ENCODE data around the gene HSPA6. TPM values are rescaled to one million over a fixed set of nuclear protein-coding genes. Genes with fewer than 3 reads are reported as not detected.
"Not testable (repeated sequence)": the region's sequence is repeated elsewhere in the genome, so short reads cannot be mapped to it uniquely, and the experiment has no call there.

HSPA6 gene
- total RNA-seq, 1 experiment from 2014 or later = 0.44 TPM

DNA sequence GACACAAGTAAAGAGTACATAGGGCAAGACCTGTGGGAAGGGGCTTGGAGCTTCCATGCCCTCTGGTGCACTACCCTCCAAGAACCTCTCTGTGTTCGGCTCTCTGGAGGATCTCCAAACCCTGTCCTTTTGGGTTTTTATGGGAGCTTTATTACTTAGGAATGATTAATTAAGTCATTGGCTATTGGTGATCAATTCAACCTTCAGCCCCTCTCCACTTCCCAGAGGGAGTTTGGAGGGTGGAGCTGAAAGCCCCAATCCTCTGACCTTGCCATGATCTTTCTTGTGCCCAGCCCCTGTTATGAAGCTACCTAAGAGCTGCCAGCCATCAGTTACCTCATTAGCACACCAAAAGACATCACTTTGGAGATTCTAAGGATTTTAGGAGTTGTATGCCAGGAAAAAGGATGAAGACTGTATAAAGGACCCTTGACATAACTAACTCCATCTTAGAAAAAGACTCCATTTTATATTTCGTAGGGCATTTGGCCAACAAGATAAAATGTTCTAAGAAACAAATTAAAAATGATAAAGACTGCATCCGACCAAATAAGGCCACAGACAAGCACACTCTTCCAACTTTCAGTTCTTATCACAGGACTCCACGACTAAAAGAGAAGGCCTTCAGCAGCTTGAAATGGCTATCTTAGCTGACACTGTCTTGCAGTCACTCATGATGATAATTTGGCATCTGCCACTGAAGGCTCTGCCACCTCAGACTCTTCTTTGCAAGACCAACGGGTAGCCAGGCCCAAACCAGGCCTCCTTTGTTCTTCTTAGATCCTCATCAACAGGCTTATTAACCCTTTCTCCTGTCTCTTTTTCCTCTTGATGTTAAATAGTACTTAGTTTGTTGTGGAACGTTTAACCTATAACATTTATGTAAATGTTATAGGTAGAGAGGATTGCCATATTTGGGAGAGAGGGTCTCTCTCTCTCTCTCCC, 33.4 kb downstream of the HSPA6 start:
- H3K4me1 ChIP-seq (ENCODE audit: control insufficient read depth, insufficient read depth, low read length); POLR2A ChIA-PET; in situ Hi-C loops (cut with HindIII; ENCODE audit: low pct_unique_long_range_greater_than_20kb, low sequenced_read_pairs); ATAC-seq; H3K4me3 ChIP-seq (ENCODE audit: low read depth in 2 of 2, low read length in 2 of 2); H3K36me3 ChIP-seq (ENCODE audit: control insufficient read depth, insufficient read depth, low read length); H3K27ac ChIP-seq (ENCODE audit: low read length); H3K27me3 ChIP-seq (ENCODE audit: control insufficient read depth, insufficient read depth, low read length); H3K9me3 ChIP-seq (ENCODE audit: control insufficient read depth, insufficient read depth, low read depth, low read length); DNase-seq (ENCODE audit: low read depth, low spot score); intact Hi-C loops (cut with micrococcal nuclease; ENCODE audit: unreplicated experiment); CTCF ChIA-PET; BruUV-seq (replicated peaks): not testable (repeated sequence)

DNA sequence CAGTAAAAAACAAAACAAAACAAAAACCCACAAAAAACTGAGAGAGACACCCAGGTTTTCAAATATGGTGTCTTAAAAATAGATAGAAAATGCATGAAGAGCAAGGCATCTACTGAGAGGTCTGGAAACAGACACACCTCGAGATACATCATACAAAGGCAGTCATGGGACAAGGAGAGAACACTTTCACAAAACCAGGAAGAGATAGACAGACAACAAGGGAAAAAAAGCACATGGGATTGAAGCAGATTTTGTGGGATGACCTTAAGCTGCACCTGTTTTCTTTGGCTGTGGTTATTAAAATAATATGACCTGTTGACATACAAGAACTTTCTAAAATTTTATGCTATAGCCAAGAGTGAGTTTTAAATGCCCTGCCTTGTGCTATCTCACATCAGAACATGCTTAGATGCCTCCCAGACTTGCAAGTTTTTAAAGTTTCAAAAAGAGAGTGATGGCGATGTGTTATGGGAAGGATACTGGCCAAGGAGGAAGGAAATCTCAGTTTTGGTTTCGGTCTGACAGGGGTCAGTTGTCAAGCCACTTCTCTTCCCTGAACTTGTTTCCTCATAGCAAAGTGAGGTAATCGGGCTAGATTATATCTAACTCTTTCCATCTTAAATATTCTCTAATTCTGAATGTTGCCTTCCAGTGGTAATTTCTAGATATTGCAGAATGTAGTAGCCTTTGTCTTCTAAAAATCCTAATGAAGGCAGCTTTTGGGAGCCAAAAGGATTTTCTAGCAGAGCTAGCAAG, 36.8 kb downstream of the HSPA6 start:
- H3K4me1 ChIP-seq (ENCODE audit: control insufficient read depth, insufficient read depth, low read length); ATAC-seq; BruUV-seq (replicated peaks); H3K36me3 ChIP-seq (ENCODE audit: control insufficient read depth, insufficient read depth, low read length); DNase-seq (ENCODE audit: low read depth, low spot score); H3K4me3 ChIP-seq (ENCODE audit: low read depth in 2 of 2, low read length in 2 of 2); CTCF ChIA-PET; H3K9me3 ChIP-seq (ENCODE audit: control insufficient read depth, insufficient read depth, low read depth, low read length); H3K27ac ChIP-seq (ENCODE audit: low read length); in situ Hi-C loops (cut with HindIII; ENCODE audit: low pct_unique_long_range_greater_than_20kb, low sequenced_read_pairs); POLR2A ChIA-PET; H3K27me3 ChIP-seq (ENCODE audit: control insufficient read depth, insufficient read depth, low read length): not testable (repeated sequence)
- intact Hi-C loops (cut with micrococcal nuclease; ENCODE audit: unreplicated experiment) = loop anchor here (10.0 kb wide), 1 partner anchor 174 kb away; no protein-coding TSS in a partner anchor

DNA sequence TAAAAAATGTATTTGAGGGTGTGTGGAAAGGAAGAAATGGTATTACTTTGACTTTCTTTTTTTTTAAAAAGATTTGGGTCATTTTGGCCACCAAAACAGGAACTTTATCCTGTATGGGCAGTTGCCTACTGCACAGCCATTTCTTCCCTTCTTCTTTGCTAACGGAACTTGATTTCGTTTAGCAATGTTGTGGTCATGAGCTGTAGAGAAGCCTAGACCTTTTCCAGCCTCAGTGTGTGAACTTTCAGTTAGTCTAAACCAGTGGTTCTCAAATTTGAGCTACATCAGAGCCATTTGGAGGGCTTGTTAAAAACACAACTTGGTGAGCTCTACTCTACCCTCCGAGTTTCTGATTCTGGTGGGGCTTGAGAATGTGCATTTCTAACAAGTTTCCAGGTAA, 38.1 kb downstream of the HSPA6 start:
- in situ Hi-C loops (cut with HindIII; ENCODE audit: low pct_unique_long_range_greater_than_20kb, low sequenced_read_pairs); H3K4me3 ChIP-seq (ENCODE audit: low read depth in 2 of 2, low read length in 2 of 2); ATAC-seq; H3K27ac ChIP-seq (ENCODE audit: low read length); DNase-seq (ENCODE audit: low read depth, low spot score); BruUV-seq (replicated peaks); H3K9me3 ChIP-seq (ENCODE audit: control insufficient read depth, insufficient read depth, low read depth, low read length); POLR2A ChIA-PET; H3K27me3 ChIP-seq (ENCODE audit: control insufficient read depth, insufficient read depth, low read length); H3K4me1 ChIP-seq (ENCODE audit: control insufficient read depth, insufficient read depth, low read length); CTCF ChIA-PET; H3K36me3 ChIP-seq (ENCODE audit: control insufficient read depth, insufficient read depth, low read length): not testable (repeated sequence)
- intact Hi-C loops (cut with micrococcal nuclease; ENCODE audit: unreplicated experiment) = loop anchor here (10.0 kb wide), 1 partner anchor 172 kb away; no protein-coding TSS in a partner anchor

DNA sequence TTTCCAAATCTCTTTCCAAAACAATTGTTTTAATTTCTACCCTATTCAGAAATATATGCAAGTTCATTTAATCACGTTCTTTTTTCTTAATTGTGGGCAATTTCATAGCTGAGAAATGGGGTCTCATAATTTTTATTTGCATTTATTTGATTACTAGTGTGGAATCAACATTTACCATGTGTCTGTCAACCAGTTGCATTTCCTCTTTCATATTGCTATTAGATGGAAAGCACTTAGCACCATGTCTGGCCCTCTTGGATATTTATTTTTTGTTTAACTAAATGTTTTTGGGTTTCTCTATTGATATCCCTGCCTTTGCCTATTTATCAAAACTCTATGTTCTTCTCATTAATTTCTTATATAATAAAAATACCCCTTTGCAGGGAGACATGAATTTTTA, 39.2 kb downstream of the HSPA6 start:
- ATAC-seq; POLR2A ChIA-PET; H3K27me3 ChIP-seq (ENCODE audit: control insufficient read depth, insufficient read depth, low read length); H3K27ac ChIP-seq (ENCODE audit: low read length); CTCF ChIA-PET; H3K36me3 ChIP-seq (ENCODE audit: control insufficient read depth, insufficient read depth, low read length); H3K9me3 ChIP-seq (ENCODE audit: control insufficient read depth, insufficient read depth, low read depth, low read length); in situ Hi-C loops (cut with HindIII; ENCODE audit: low pct_unique_long_range_greater_than_20kb, low sequenced_read_pairs); DNase-seq (ENCODE audit: low read depth, low spot score); H3K4me3 ChIP-seq (ENCODE audit: low read depth in 2 of 2, low read length in 2 of 2); BruUV-seq (replicated peaks); H3K4me1 ChIP-seq (ENCODE audit: control insufficient read depth, insufficient read depth, low read length): not testable (repeated sequence)
- intact Hi-C loops (cut with micrococcal nuclease; ENCODE audit: unreplicated experiment) = loop anchor here (10.0 kb wide), 1 partner anchor 171 kb away; no protein-coding TSS in a partner anchor

DNA sequence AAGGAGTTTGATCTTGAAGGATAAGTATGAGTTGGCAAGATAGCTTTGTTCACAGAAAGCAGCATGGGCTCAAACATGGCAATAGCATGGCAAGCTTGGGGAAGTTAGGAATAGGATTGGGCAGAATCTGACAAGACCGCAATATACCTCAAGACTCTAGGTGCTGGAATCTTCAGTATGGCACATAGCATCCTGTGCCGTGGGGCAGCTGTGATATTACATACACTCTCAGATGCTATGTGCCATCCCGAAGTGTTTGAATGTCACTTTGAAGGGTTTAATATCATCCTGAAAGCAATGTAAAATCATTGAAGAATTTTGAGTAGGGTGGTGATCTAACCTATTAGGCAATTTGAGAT, 42.2 kb downstream of the HSPA6 start:
- intact Hi-C loops (cut with micrococcal nuclease; ENCODE audit: unreplicated experiment) = loop anchor here (10.0 kb wide), 1 partner anchor 168 kb away; no protein-coding TSS in a partner anchor
- peak; percentile 59; the same call in 1 of the 2 replicates for ATAC-seq
- H3K36me3 ChIP-seq (ENCODE audit: control insufficient read depth, insufficient read depth, low read length); H3K9me3 ChIP-seq (ENCODE audit: control insufficient read depth, insufficient read depth, low read depth, low read length); BruUV-seq (replicated peaks); H3K27ac ChIP-seq (ENCODE audit: low read length); DNase-seq (ENCODE audit: low read depth, low spot score); CTCF ChIA-PET; H3K27me3 ChIP-seq (ENCODE audit: control insufficient read depth, insufficient read depth, low read length); H3K4me1 ChIP-seq (ENCODE audit: control insufficient read depth, insufficient read depth, low read length); in situ Hi-C loops (cut with HindIII; ENCODE audit: low pct_unique_long_range_greater_than_20kb, low sequenced_read_pairs): not testable (repeated sequence)
- H3K4me3 ChIP-seq (ENCODE audit: low read depth in 2 of 2, low read length in 2 of 2) = peak overlapping the region in 1 of 2 experiments; percentile 23; a peak in 1 of 4 replicates
- 0 out of 2 replicates have a peak, but pooled peaks have one; percentile 14 for TF ChIP-seq CTCF (IDR thresholded peaks at IDR 0.05)
- POLR2A ChIA-PET = interaction anchor here (0.6 kb wide), 1 partner anchor 1756 kb away, joined by 6 read pairs; no protein-coding TSS in a partner anchor

DNA sequence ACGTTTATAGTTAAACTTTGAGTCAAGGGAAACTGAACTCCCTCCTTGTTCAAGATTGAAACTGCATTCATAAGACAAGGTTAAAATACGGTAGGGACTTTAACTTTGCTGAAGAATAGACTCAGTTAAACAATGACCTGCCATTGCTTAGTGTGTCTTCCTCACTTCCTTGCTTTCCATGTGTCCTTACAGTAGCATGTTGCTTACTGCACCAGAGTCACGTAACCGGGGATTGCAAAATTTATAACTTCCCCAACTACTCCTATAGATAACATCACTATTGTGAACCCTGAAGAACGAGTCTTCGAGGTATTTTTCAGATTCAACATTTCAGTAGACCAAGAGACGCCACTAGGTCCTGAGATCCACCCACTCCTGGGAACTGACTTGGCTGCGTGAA, 47.4 kb downstream of the HSPA6 start:
- H3K9me3 ChIP-seq (ENCODE audit: control insufficient read depth, insufficient read depth, low read depth, low read length); ATAC-seq; BruUV-seq (replicated peaks); H3K27ac ChIP-seq (ENCODE audit: low read length); in situ Hi-C loops (cut with HindIII; ENCODE audit: low pct_unique_long_range_greater_than_20kb, low sequenced_read_pairs); H3K27me3 ChIP-seq (ENCODE audit: control insufficient read depth, insufficient read depth, low read length); POLR2A ChIA-PET; H3K36me3 ChIP-seq (ENCODE audit: control insufficient read depth, insufficient read depth, low read length); DNase-seq (ENCODE audit: low read depth, low spot score); CTCF ChIA-PET; intact Hi-C loops (cut with micrococcal nuclease; ENCODE audit: unreplicated experiment); H3K4me3 ChIP-seq (ENCODE audit: low read depth in 2 of 2, low read length in 2 of 2); H3K4me1 ChIP-seq (ENCODE audit: control insufficient read depth, insufficient read depth, low read length): not testable (repeated sequence)

Measured in Panc1 (cell line).